Thyroid gland (tissue), 4 donors: ENCODE results near the gene VGLL4. TPM values are rescaled to one million over a fixed set of nuclear protein-coding genes. Genes with fewer than 3 reads are reported as not detected.
A peak's percentile ranks its signal among the peaks of the same experiment; 100 is the strongest.

Source experiments
- DNase-seq, 2 donors: peaks; one replicate each; pipeline ENCODE4 v3.0.0-alpha.2; 2019
- H3K27ac ChIP-seq, 3 donors: fragments of 200-600 bp; sonication (generic); 1 replicate in 2 of 3; 2 replicates in 1 of 3; pipeline ENCODE4 v1.5.1; 2016 to 2019; ENCODE audit warnings: mild to moderate bottlenecking in 1 of 3, moderate library complexity in 1 of 3
- H3K27me3 ChIP-seq: fragments of 200-600 bp; sonication (generic); one replicate; pipeline ENCODE4 v1.5.1; 2019
- H3K36me3 ChIP-seq, 2 donors: fragments of 200-600 bp; sonication (generic); one replicate each; pipeline ENCODE4 v1.5.1; 2016 to 2019
- H3K4me1 ChIP-seq, 2 donors: fragments of 200-600 bp; sonication (generic); one replicate each; pipeline ENCODE4 v1.5.1; 2017 to 2019
- H3K4me3 ChIP-seq, 3 donors: fragments of 200-600 bp; sonication (generic); replicated peaks in 1 of 3; 1 replicate in 2 of 3; 2 replicates in 1 of 3; pipeline ENCODE4 v1.5.1; 2016; ENCODE audit warnings: mild to moderate bottlenecking in 1 of 3
- H3K9me3 ChIP-seq: fragments of 200-600 bp; sonication (generic); one replicate; pipeline ENCODE4 v1.5.1; 2017
- POLR2A ChIP-seq, 2 donors: fragments of 450-650 bp; IDR thresholded peaks; one replicate each; pipeline ENCODE4 v1.6.1; 2017; ENCODE audit warnings: antibody characterized with exemption in 2 of 2, mild to moderate bottlenecking in 2 of 2, moderate library complexity in 1 of 2
- WGBS, 2 donors: methylation state at CpG; one replicate each; pipeline ENCODE4 v1.1.5; 2017; 5-methylcytosine and 5-hydroxymethylcytosine counted together
- intact Hi-C: fragments of 100-400 bp; cut with DNase I; formaldehyde crosslinking; loops from one replicate; pipeline ENCODE4 v1.15.1; 2023
- total RNA-seq, 4 donors: library from RNA; depleted of rRNA; stranded (reverse); fragments of >200 nt; gene quantifications; one replicate each; pipeline ENCODE4 v1.2.3, GENCODE V29; 2016
- TF ChIP-seq, protein P1 (sequence below), 6 experiments: fragments of 200-600 bp in 3 of 6; fragments of 450-650 bp in 3 of 6; sonication (generic) in 3 of 6; IDR thresholded peaks; one replicate each; pipeline ENCODE4 v1.5.1; 2016 to 2019; ENCODE audit warnings: antibody characterized with exemption in 6 of 6, mild to moderate bottlenecking in 2 of 6, inconsistent platforms in 1 of 6, moderate library complexity in 1 of 6

VGLL4 gene, protein sequence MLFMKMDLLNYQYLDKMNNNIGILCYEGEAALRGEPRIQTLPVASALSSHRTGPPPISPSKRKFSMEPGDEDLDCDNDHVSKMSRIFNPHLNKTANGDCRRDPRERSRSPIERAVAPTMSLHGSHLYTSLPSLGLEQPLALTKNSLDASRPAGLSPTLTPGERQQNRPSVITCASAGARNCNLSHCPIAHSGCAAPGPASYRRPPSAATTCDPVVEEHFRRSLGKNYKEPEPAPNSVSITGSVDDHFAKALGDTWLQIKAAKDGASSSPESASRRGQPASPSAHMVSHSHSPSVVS
- total RNA-seq = 100 to 1,000 TPM in 3 of 4 donors, 10 to 100 TPM in 1; 96.0 to 142 (median 131) TPM

DNA sequence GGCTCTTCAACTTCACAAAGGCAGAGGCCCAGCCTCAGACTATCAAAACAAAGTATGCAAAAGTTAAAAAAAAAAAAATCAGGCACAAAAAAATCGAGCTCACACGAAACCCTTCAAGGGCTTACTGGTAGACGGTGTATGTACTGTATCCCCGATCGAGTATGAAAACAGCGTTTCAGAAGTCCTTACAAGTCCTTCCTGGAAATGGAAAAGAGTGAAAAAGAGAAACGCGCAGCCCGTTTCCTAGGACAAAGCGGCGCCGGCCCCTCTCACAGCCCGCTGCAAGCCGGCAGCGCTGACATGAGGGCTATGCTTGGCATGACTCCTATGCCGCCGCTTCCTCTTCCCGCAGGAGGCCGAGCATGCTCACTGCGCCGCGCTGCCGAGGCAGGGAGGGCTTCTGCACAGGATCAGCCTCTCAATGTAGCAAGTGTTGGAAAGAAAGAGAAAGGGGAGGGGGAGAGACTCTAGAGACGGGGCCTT, at the start of gene VGLL4:
Gene VGLL4 (minus strand): TSS at position 311 of the 483 bp plus-strand sequence. CDS start 397 bp downstream, outside the sequence.
- H3K4me3 ChIP-seq = peak within 1 kb of the TSS; percentile 42 to 94 (median 67)
- no peaks in the 10 kb centered on the region for H3K9me3 ChIP-seq
- DNase-seq = peak; percentile 93 to 95
- H3K4me1 ChIP-seq = peaks cover 32 to 35% of the 10 kb centered on the region in 2 donors
- 0 to 1% methylated on average over 24 of the region's 24 CpGs for WGBS, 2 donors
- H3K36me3 ChIP-seq = no peaks in the 10 kb centered on the region
- H3K27me3 ChIP-seq = no peaks in the 10 kb centered on the region
- intact Hi-C loops = no loop called here
- peak within 1 kb of the TSS; percentile 90 to 95 (median 91) for H3K27ac ChIP-seq
- peak; percentile 27 to 92 for TF ChIP-seq POLR2A (IDR thresholded peaks at IDR 0.05)
- TF ChIP-seq, protein P1, sequence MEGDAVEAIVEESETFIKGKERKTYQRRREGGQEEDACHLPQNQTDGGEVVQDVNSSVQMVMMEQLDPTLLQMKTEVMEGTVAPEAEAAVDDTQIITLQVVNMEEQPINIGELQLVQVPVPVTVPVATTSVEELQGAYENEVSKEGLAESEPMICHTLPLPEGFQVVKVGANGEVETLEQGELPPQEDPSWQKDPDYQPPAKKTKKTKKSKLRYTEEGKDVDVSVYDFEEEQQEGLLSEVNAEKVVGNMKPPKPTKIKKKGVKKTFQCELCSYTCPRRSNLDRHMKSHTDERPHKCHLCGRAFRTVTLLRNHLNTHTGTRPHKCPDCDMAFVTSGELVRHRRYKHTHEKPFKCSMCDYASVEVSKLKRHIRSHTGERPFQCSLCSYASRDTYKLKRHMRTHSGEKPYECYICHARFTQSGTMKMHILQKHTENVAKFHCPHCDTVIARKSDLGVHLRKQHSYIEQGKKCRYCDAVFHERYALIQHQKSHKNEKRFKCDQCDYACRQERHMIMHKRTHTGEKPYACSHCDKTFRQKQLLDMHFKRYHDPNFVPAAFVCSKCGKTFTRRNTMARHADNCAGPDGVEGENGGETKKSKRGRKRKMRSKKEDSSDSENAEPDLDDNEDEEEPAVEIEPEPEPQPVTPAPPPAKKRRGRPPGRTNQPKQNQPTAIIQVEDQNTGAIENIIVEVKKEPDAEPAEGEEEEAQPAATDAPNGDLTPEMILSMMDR (IDR thresholded peaks at IDR 0.05) = peak in 1 of 6 experiments; percentile 13

DNA sequence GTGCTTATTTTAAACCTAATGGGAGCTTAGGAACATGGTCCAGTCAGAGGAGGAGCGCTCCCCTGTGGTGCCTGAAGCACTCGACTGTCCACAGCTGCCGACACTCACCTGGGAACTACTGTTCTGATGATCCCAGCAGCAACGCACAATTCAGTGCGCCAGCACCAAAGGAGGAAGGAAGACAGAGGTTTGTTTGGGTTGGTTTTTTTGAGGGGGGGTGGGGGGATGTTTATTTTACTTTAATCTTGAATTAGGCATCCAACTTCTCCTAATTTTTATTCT, 48.8 kb upstream of the VGLL4 start:
- WGBS, 2 donors = 84 to 85% methylated on average over 5 of the region's 5 CpGs
- H3K4me3 ChIP-seq = no peak overlapping the region
- H3K36me3 ChIP-seq = no peaks in the 10 kb centered on the region
- intact Hi-C loops = no loop called here
- no peaks in the 10 kb centered on the region for H3K9me3 ChIP-seq
- H3K4me1 ChIP-seq = peaks cover 8 to 10% of the 10 kb centered on the region in 2 donors
- DNase-seq = no peak
- no peak for TF ChIP-seq POLR2A (IDR thresholded peaks at IDR 0.05)
- TF ChIP-seq, protein P1 (IDR thresholded peaks at IDR 0.05) = no peak
- no peaks in the 10 kb centered on the region for H3K27me3 ChIP-seq
- H3K27ac ChIP-seq = no peak overlapping the region

DNA sequence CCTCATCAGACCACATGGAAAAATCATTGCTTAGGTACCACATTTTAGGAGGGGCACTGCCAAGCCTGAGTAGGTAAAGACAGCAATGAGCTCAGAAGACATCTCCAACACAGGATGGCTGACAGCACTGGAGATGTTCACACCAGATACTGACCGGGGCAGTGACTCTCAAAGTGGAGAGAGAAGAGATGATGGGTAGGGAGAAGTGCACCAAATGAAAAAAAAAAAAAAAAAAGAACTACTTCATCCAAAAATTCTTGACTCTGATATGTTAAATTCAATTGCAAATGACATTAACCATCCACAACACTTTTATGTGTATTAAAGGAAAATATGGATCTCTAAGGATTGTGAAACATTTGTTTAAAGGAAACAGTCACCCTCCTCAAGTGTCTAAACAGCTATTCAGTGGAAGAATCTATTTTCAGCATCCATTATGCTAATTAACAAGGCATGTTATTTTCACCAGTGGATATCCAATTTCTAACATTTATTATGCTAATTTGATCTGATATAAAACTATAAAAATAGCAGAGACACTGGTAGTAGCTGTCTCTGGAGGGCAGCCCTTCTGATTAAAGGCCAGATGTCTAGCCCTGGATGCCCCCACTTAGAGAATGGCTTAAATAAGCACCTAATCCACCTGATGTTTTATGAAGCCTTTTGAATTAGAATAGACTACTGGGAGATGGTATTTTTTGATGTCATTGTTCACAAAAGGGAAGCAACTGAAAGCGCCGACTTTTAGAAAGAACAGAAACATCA, 48.2 kb upstream of the VGLL4 start:
- peaks cover 8 to 10% of the 10 kb centered on the region in 2 donors for H3K4me1 ChIP-seq
- DNase-seq = no peak
- 87 to 88% methylated on average over 3 of the region's 3 CpGs for WGBS, 2 donors
- intact Hi-C loops = no loop called here
- TF ChIP-seq, protein P1 (IDR thresholded peaks at IDR 0.05) = no peak
- no peak for TF ChIP-seq POLR2A (IDR thresholded peaks at IDR 0.05)
- no peaks in the 10 kb centered on the region for H3K27me3 ChIP-seq
- H3K4me3 ChIP-seq = no peak overlapping the region
- peak overlapping the region in 2 of 3 donors; percentile 56 to 80 for H3K27ac ChIP-seq
- H3K36me3 ChIP-seq = no peaks in the 10 kb centered on the region
- no peaks in the 10 kb centered on the region for H3K9me3 ChIP-seq

DNA sequence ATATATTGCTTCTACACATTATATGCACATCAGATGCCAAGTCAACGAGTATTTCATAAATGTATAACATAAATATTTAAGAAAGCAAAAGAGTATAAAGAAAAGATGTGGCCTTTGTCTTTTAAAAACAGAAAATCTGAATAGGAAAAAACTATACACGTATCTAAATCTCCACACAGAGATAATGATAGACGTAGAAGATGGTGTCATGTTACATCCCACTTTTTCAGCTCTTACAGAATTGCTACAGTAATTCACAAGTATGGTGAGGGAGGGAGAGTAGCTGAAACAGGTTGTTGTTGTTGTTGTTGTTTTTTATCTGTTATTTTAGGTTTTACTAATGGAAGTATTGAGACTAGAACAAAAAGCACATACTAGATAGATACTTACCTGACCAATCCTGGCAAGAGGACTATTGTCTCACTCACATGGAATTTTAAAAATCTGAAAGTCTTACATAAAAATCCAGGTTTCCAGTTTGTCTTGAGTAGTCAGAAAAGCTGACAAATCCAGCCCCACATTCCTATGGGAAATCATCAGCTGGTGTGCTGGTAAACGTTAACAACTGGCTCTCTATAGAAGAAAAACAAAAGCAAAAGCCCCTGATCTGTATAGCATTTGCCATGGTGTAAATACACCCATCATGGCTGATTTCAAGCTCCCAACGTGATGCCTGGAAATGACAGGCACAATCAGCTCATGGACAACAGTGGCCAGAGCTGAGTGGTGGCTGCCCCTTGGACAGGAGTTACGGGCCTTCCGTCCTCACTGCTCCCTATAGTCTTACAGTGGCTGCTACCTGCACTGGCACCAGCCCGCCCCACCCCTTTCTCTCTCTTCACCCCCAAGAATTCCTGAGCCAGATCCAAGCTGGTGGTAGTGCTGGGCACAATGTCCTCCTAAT, 47.4 kb upstream of the VGLL4 start:
- DNase-seq = no peak
- WGBS, 2 donors = 69 to 75% methylated on average over 7 to 8 of the region's 8 CpGs
- no peak overlapping the region for H3K4me3 ChIP-seq
- TF ChIP-seq, protein P1 (IDR thresholded peaks at IDR 0.05) = no peak
- TF ChIP-seq POLR2A (IDR thresholded peaks at IDR 0.05) = no peak
- H3K27ac ChIP-seq = peak overlapping the region in 2 of 3 donors; percentile 56 to 80
- H3K27me3 ChIP-seq = no peaks in the 10 kb centered on the region
- H3K9me3 ChIP-seq = no peaks in the 10 kb centered on the region
- no peaks in the 10 kb centered on the region for H3K36me3 ChIP-seq
- H3K4me1 ChIP-seq = peaks cover 8 to 10% of the 10 kb centered on the region in 2 donors
- intact Hi-C loops = no loop called here
